ENCODE results near the gene SLC12A7. TPM values are rescaled to one million over a fixed set of nuclear protein-coding genes. Genes with fewer than 3 reads are reported as not detected.

Gene SLC12A7
- total RNA-seq, 4 donors from 2014 or later = 4.6 to 49.8 (median 15.8) TPM

- Histone ChIP-seq H3K36me3 (no peaks in the 10 kb centered on the region), H3K27me3 (no peaks in the 10 kb centered on the region), H3K27ac (no peak overlapping the region), H3K9me3 (no peaks in the 10 kb centered on the region), H3K4me1 (no peaks in the 10 kb centered on the region), H3K4me3 (no peak overlapping the region)
- intact Hi-C loops (cut with DNase I; ENCODE audit: low total_unique reads) = no loop called here
- TF ChIP-seq POLR2A (IDR thresholded peaks at IDR 0.05) (no peak), CTCF (IDR thresholded peaks at IDR 0.05) (no peak)
- no peak for DNase-seq
Measured at GRCh38 chr5:1091632-1092031, 20.2 kb downstream of the SLC12A7 start.

GRCh38 chr5:1090538-1090937, 21.3 kb downstream of the SLC12A7 start:
- H3K27ac ChIP-seq = no peak overlapping the region
- no peak for TF ChIP-seq CTCF (IDR thresholded peaks at IDR 0.05)
- TF ChIP-seq POLR2A (IDR thresholded peaks at IDR 0.05) = no peak

GRCh38 chr5:1089621-1090040, 22.2 kb downstream of the SLC12A7 start:
- Histone ChIP-seq H3K27ac (no peak overlapping the region), H3K27me3 (no peaks in the 10 kb centered on the region), H3K4me1 (no peaks in the 10 kb centered on the region), H3K36me3 (no peaks in the 10 kb centered on the region), H3K4me3 (no peak overlapping the region), H3K9me3 (no peaks in the 10 kb centered on the region)
- DNase-seq = no peak
- intact Hi-C loops (cut with DNase I; ENCODE audit: low total_unique reads) = no loop called here
- TF ChIP-seq POLR2A (IDR thresholded peaks at IDR 0.05) (no peak), CTCF (IDR thresholded peaks at IDR 0.05) (no peak)

More at GRCh38 chr5:1090538-1090937, 21.3 kb downstream of the SLC12A7 start:
- DNase-seq = no peak
- H3K27me3 ChIP-seq = no peaks in the 10 kb centered on the region
- no peak overlapping the region for H3K4me3 ChIP-seq
- intact Hi-C loops (cut with DNase I; ENCODE audit: low total_unique reads) = no loop called here
- no peaks in the 10 kb centered on the region for H3K4me1 ChIP-seq
- H3K36me3 ChIP-seq = no peaks in the 10 kb centered on the region
- H3K9me3 ChIP-seq = no peaks in the 10 kb centered on the region

- intact Hi-C loops (cut with DNase I; ENCODE audit: low total_unique reads) = no loop called here
- H3K27me3 ChIP-seq = no peaks in the 10 kb centered on the region
- H3K4me1 ChIP-seq = no peaks in the 10 kb centered on the region
- H3K36me3 ChIP-seq = no peaks in the 10 kb centered on the region
- H3K27ac ChIP-seq = no peak overlapping the region
- no peak for DNase-seq
- TF ChIP-seq POLR2A (IDR thresholded peaks at IDR 0.05) (no peak), CTCF (IDR thresholded peaks at IDR 0.05) (no peak)
- no peaks in the 10 kb centered on the region for H3K9me3 ChIP-seq
- H3K4me3 ChIP-seq = no peak overlapping the region
Measured at GRCh38 chr5:1089146-1089545, 22.7 kb downstream of the SLC12A7 start.

GRCh38 chr5:1088726-1089125, 23.1 kb downstream of the SLC12A7 start:
- Histone ChIP-seq H3K36me3 (no peaks in the 10 kb centered on the region), H3K4me3 (no peak overlapping the region), H3K9me3 (no peaks in the 10 kb centered on the region), H3K4me1 (no peaks in the 10 kb centered on the region), H3K27ac (no peak overlapping the region), H3K27me3 (no peaks in the 10 kb centered on the region)
- TF ChIP-seq POLR2A (IDR thresholded peaks at IDR 0.05) (no peak), CTCF (IDR thresholded peaks at IDR 0.05) (no peak)
- intact Hi-C loops (cut with DNase I; ENCODE audit: low total_unique reads) = no loop called here
- no peak for DNase-seq
